Skeletal muscle tissue (tissue), 4 donors: Measurements from ENCODE around the gene JPH3. TPM values are rescaled to one million over a fixed set of nuclear protein-coding genes. Genes with fewer than 3 reads are reported as not detected.
"Not testable (repeated sequence)": the region's sequence is repeated elsewhere in the genome, so short reads cannot be mapped to it uniquely, and the experiment has no call there.

Experiments
- H3K27ac ChIP-seq: one replicate; pipeline ENCODE4 v1.7.0; 2013; ENCODE audit warnings: mild to moderate bottlenecking, low read depth, low read length, inconsistent platforms
- H3K27me3 ChIP-seq, 3 donors: one replicate each; pipeline ENCODE4 v1.7.0; 2013; ENCODE audit warnings: low read length in 3 of 3; ENCODE audit not compliant: control insufficient read depth in 3 of 3, insufficient read depth in 3 of 3
- H3K36me3 ChIP-seq, 3 donors: one replicate each; pipeline ENCODE4 v1.7.0; 2013; ENCODE audit warnings: low read length in 3 of 3; ENCODE audit not compliant: control insufficient read depth in 3 of 3, insufficient read depth in 3 of 3
- H3K4me1 ChIP-seq, 3 donors: one replicate each; pipeline ENCODE4 v1.7.0; 2013; ENCODE audit warnings: low read length in 3 of 3, mild to moderate bottlenecking in 3 of 3; ENCODE audit not compliant: control insufficient read depth in 3 of 3, insufficient read depth in 3 of 3
- H3K4me3 ChIP-seq, 3 donors: one replicate each; pipeline ENCODE4 v1.7.0; 2013; ENCODE audit warnings: low read length in 3 of 3
- H3K9ac ChIP-seq, 3 donors: one replicate each; pipeline ENCODE4 v1.7.0; 2013; ENCODE audit warnings: low read length in 3 of 3, mild to moderate bottlenecking in 3 of 3, moderate library complexity in 2 of 3, low read depth in 1 of 3
- H3K9me3 ChIP-seq, 3 donors: one replicate each; pipeline ENCODE4 v1.7.0; 2013; ENCODE audit warnings: low read length in 3 of 3; ENCODE audit not compliant: control insufficient read depth in 3 of 3
- total RNA-seq: library from RNA; depleted of rRNA; stranded (reverse); fragments of >200 nt; gene quantifications from one replicate; pipeline ENCODE4 v1.2.3, GENCODE V29; 2014
- donor health status: Osteomylitis.

Gene JPH3
- total RNA-seq, 1 donor from 2014 or later = not detected

- no peak overlapping the region for H3K4me3 ChIP-seq
- no peak overlapping the region for H3K9ac ChIP-seq
- no peaks in the 10 kb centered on the region for H3K4me1 ChIP-seq
- no peak overlapping the region for H3K27ac ChIP-seq
- H3K27me3 ChIP-seq = no peaks in the 10 kb centered on the region
- peaks cover 36 to 48% (median 45%) of the 10 kb centered on the region in 3 donors for H3K36me3 ChIP-seq
- no peaks in the 10 kb centered on the region for H3K9me3 ChIP-seq
Observed at GRCh38 chr16:87712184-87712762, 110.0 kb downstream of the JPH3 start.

GRCh38 chr16:87713451-87714229 is 111.3 kb downstream of the JPH3 start:
- H3K9ac ChIP-seq = no peak overlapping the region
- H3K9me3 ChIP-seq = no peaks in the 10 kb centered on the region
- no peaks in the 10 kb centered on the region for H3K4me1 ChIP-seq
- peaks cover 28 to 38% (median 35%) of the 10 kb centered on the region in 3 donors for H3K36me3 ChIP-seq
- no peaks in the 10 kb centered on the region for H3K27me3 ChIP-seq
- H3K4me3 ChIP-seq = no peak overlapping the region
- no peak overlapping the region for H3K27ac ChIP-seq

- no peak overlapping the region for H3K27ac ChIP-seq
- H3K4me1 ChIP-seq = no peaks in the 10 kb centered on the region
- no peaks in the 10 kb centered on the region for H3K27me3 ChIP-seq
- H3K9me3 ChIP-seq = no peaks in the 10 kb centered on the region
- H3K36me3 ChIP-seq = peaks cover 16 to 24% (median 20%) of the 10 kb centered on the region in 3 donors
- no peak overlapping the region for H3K9ac ChIP-seq
- no peak overlapping the region for H3K4me3 ChIP-seq
Observed at GRCh38 chr16:87715231-87715630, 112.9 kb downstream of the JPH3 start.

GRCh38 chr16:87715658-87716057 is 113.3 kb downstream of the JPH3 start:
- H3K9ac ChIP-seq = no peak overlapping the region
- no peaks in the 10 kb centered on the region for H3K4me1 ChIP-seq
- no peaks in the 10 kb centered on the region for H3K9me3 ChIP-seq
- no peak overlapping the region for H3K27ac ChIP-seq
- H3K4me3 ChIP-seq = no peak overlapping the region
- no peaks in the 10 kb centered on the region for H3K27me3 ChIP-seq
- peaks cover 14 to 21% (median 18%) of the 10 kb centered on the region in 3 donors for H3K36me3 ChIP-seq

- H3K4me1 ChIP-seq = peaks cover 3 to 11% (median 5%) of the 10 kb centered on the region in 3 donors
- H3K9me3 ChIP-seq, H3K27ac ChIP-seq, H3K9ac ChIP-seq, H3K4me3 ChIP-seq, H3K27me3 ChIP-seq: not testable (repeated sequence)
- H3K36me3 ChIP-seq = peaks cover 8 to 23% (median 15%) of the 10 kb centered on the region in 3 donors
Observed at GRCh38 chr16:87718831-87719230, 116.5 kb downstream of the JPH3 start.

- Histone ChIP-seq H3K27ac (no peak overlapping the region), H3K36me3 (peaks cover 7 to 12% (median 12%) of the 10 kb centered on the region in 3 donors), H3K4me1 (peaks cover 3 to 11% (median 5%) of the 10 kb centered on the region in 3 donors), H3K9ac (no peak overlapping the region), H3K4me3 (no peak overlapping the region), H3K27me3 (no peaks in the 10 kb centered on the region), H3K9me3 (no peaks in the 10 kb centered on the region)
Observed at GRCh38 chr16:87720446-87720845, 118.1 kb downstream of the JPH3 start.

- Histone ChIP-seq H3K27me3 (no peaks in the 10 kb centered on the region), H3K9ac (no peak overlapping the region), H3K4me3 (no peak overlapping the region), H3K27ac (no peak overlapping the region), H3K9me3 (no peaks in the 10 kb centered on the region), H3K36me3 (peaks cover 4 to 11% (median 5%) of the 10 kb centered on the region in 3 donors), H3K4me1 (peaks cover 3 to 11% (median 5%) of the 10 kb centered on the region in 3 donors)
Observed at GRCh38 chr16:87721622-87722585, 119.6 kb downstream of the JPH3 start.

- Histone ChIP-seq H3K9me3 (no peaks in the 10 kb centered on the region), H3K36me3 (peaks cover 7 to 12% (median 10%) of the 10 kb centered on the region in 3 donors), H3K4me3 (no peak overlapping the region), H3K9ac (no peak overlapping the region), H3K27ac (no peak overlapping the region), H3K4me1 (peaks cover 3 to 11% (median 5%) of the 10 kb centered on the region in 3 donors), H3K27me3 (no peaks in the 10 kb centered on the region)
Observed at GRCh38 chr16:87722590-87723225, 120.4 kb downstream of the JPH3 start.

GRCh38 chr16:87723226-87723623 is 120.9 kb downstream of the JPH3 start:
- H3K27me3 ChIP-seq = no peaks in the 10 kb centered on the region
- no peaks in the 10 kb centered on the region for H3K9me3 ChIP-seq
- H3K9ac ChIP-seq = no peak overlapping the region
- H3K27ac ChIP-seq = no peak overlapping the region
- peaks cover 3 to 11% (median 5%) of the 10 kb centered on the region in 3 donors for H3K4me1 ChIP-seq
- no peak overlapping the region for H3K4me3 ChIP-seq
- peaks cover 7 to 15% (median 14%) of the 10 kb centered on the region in 3 donors for H3K36me3 ChIP-seq
